GM12878 (cell line): ENCODE results near the gene KRTAP5-3.

Experiments
- CHD1 ChIP-seq: IDR thresholded peaks from 2 replicates; pipeline ENCODE4 v1.6.1; 2012; ENCODE audit warnings: low read depth, low read length, improper control_type of control experiment
- CTCF ChIP-seq, 3 experiments: IDR thresholded peaks in 2 of 3; conservative IDR thresholded peaks in 1 of 3; 2 replicates each; pipeline ENCODE4 v1.5.1; 2011; ENCODE audit warnings: low read depth in 3 of 3, low read length in 3 of 3, mild to moderate bottlenecking in 3 of 3, control low read depth in 2 of 3, moderate library complexity in 2 of 3, inconsistent platforms in 1 of 3, mixed read lengths in 1 of 3; ENCODE audit not compliant: control insufficient read depth in 2 of 3, insufficient read depth in 1 of 3; ENCODE audit errors: extremely low read depth in 1 of 3
- EP300 ChIP-seq, 2 experiments: fragments of 150-350 bp in 1 of 2; IDR thresholded peaks; 2 replicates each; pipeline ENCODE4 v1.6.1; 2011 to 2012; ENCODE audit warnings: low read depth in 2 of 2, low read length in 2 of 2, borderline replicate concordance in 1 of 2, improper control_type of control experiment in 1 of 2, inconsistent platforms in 1 of 2; ENCODE audit not compliant: control insufficient read depth in 1 of 2
- EZH2 ChIP-seq: IDR thresholded peaks from 2 replicates; pipeline ENCODE4 v1.6.1; 2012; ENCODE audit warnings: low read depth, mild to moderate bottlenecking, control low read depth, inconsistent platforms, low read length, borderline replicate concordance; ENCODE audit not compliant: control insufficient read depth
- HDAC2 ChIP-seq: fragments of 200-600 bp; sonication (generic); IDR thresholded peaks from 2 replicates; pipeline ENCODE4 v1.6.1; 2017
- MAX ChIP-seq: IDR thresholded peaks from 2 replicates; pipeline ENCODE4 v1.6.1; 2012; ENCODE audit warnings: low read depth, low read length, improper control_type of control experiment
- TARDBP ChIP-seq: IDR thresholded peaks from 2 replicates; pipeline ENCODE4 v1.6.1; 2016; ENCODE audit warnings: borderline replicate concordance
- TF ChIP-seq, protein P1 (sequence below): IDR thresholded peaks from 2 replicates; pipeline ENCODE4 v1.6.1; 2011; ENCODE audit warnings: borderline replicate concordance, low read depth, mild to moderate bottlenecking, moderate library complexity, low read length; ENCODE audit not compliant: insufficient read depth, poor library complexity, severe bottlenecking

DNA sequence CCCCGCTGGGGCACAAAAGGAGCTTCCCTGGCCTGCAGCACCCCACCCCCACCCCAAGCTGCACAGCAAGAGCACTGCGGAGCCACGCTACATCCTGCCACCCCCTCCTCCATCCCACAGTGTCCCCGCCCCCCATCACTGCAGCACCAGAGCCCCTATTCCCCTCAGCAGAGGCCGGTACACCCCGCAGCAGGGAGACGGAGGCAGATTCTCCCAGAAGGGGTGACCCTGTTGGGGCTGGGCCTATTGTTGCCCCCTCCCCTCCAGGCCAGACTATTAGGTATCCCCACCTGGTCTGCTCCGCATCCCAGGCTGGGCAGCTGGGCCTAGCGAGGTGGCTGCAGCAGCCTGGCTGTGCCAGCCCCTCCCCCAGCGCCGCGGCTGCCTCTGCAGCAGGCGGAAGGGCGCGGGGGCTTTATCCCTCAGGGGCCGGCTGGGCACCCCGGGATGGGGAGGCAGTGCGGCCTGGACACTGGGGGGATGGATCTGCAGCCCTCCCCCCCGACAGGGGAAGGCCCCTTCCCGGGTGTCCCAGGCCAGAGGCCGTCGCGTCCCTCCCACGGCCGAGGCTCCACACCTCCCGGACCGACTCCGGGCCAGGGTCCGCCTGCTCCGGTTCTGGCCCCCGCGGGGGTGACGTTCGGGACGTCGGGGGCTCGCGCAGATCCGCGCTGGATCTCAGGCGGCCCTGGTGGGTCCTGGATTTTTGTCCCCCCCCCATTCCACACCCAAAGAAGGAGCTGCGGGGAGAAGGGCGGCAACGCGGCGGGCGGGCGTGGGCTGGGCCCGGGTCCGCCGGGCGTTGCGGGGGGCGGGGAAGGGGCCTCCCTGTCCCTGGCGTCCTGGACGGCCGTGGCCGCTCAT, 37.1 kb downstream of the KRTAP5-3 start:
- TF ChIP-seq CTCF (IDR thresholded peaks at IDR 0.05 in 2 of 3, conservative IDR thresholded peaks at IDR 0.05 in 1 of 3; ENCODE audit: control insufficient read depth in 2 of 3, extremely low read depth in 1 of 3, insufficient read depth in 1 of 3, low read depth in 3 of 3, low read length in 3 of 3) (no peak), EZH2 (no peak), HDAC2 (no peak), EP300 (IDR thresholded peaks at IDR 0.05; ENCODE audit: borderline replicate concordance in 1 of 2, control insufficient read depth in 1 of 2, low read depth in 2 of 2, low read length in 2 of 2) (no peak), TARDBP (no peak), CHD1 (no peak), MAX (no peak)
- TF ChIP-seq, protein P1, sequence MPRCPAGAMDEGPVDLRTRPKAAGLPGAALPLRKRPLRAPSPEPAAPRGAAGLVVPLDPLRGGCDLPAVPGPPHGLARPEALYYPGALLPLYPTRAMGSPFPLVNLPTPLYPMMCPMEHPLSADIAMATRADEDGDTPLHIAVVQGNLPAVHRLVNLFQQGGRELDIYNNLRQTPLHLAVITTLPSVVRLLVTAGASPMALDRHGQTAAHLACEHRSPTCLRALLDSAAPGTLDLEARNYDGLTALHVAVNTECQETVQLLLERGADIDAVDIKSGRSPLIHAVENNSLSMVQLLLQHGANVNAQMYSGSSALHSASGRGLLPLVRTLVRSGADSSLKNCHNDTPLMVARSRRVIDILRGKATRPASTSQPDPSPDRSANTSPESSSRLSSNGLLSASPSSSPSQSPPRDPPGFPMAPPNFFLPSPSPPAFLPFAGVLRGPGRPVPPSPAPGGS = no peak
